HS-5 (cell line): ENCODE results near the gene TIMP3.
"Not testable (repeated sequence)": the region's sequence is repeated elsewhere in the genome, so short reads cannot be mapped to it uniquely, and the experiment has no call there.

Experiments used
- DNase-seq: peaks from one replicate; pipeline ENCODE4 v3.0.0-alpha.2; 2012; ENCODE audit warnings: low read depth

The TIMP3 gene

GRCh38 chr22:32855045-32855756 lies 53.7 kb downstream of the TIMP3 start:
- DNase-seq = no peak

GRCh38 chr22:32858121-32858703 lies 56.7 kb downstream of the TIMP3 start:
- DNase-seq = no peak

- DNase-seq = no peak
These were observed 57.5 kb downstream of the TIMP3 start for GRCh38 chr22:32858957-32859356.

- no peak for DNase-seq
These were observed 58.2 kb downstream of the TIMP3 start for GRCh38 chr22:32859743-32860142.

GRCh38 chr22:32861330-32861729 lies 59.8 kb downstream of the TIMP3 start:
- DNase-seq = no peak

GRCh38 chr22:32862083-32862482 lies 60.6 kb downstream of the TIMP3 start:
- no peak for DNase-seq

GRCh38 chr22:32862936-32863661 lies 61.6 kb downstream of the TIMP3 start:
- DNase-seq = no peak

- DNase-seq = no peak
These were observed 62.5 kb downstream of the TIMP3 start for GRCh38 chr22:32864041-32864440.

- DNase-seq = no peak
These were observed 63.1 kb downstream of the TIMP3 start for GRCh38 chr22:32864596-32864995.

GRCh38 chr22:32866953-32867352 lies 65.4 kb downstream of the TIMP3 start:
- DNase-seq = no peak

GRCh38 chr22:32868946-32869345 lies 67.4 kb downstream of the TIMP3 start:
- DNase-seq = no peak

- no peak for DNase-seq
These were observed 69.0 kb downstream of the TIMP3 start for GRCh38 chr22:32870474-32870873.

GRCh38 chr22:32873604-32874003 lies 72.1 kb downstream of the TIMP3 start:
- DNase-seq = not testable (repeated sequence)

- no peak for DNase-seq
These were observed 72.9 kb downstream of the TIMP3 start for GRCh38 chr22:32874385-32874784.

- no peak for DNase-seq
These were observed 73.5 kb downstream of the TIMP3 start for GRCh38 chr22:32874976-32875375.

GRCh38 chr22:32876516-32876915 lies 75.0 kb downstream of the TIMP3 start:
- DNase-seq = no peak

- DNase-seq = no peak
These were observed 75.7 kb downstream of the TIMP3 start for GRCh38 chr22:32877196-32877595.

- no peak for DNase-seq
These were observed 78.0 kb downstream of the TIMP3 start for GRCh38 chr22:32879550-32879949.

GRCh38 chr22:32880061-32880460 lies 78.6 kb downstream of the TIMP3 start:
- DNase-seq = no peak

- no peak for DNase-seq
These were observed 79.0 kb downstream of the TIMP3 start for GRCh38 chr22:32880505-32880892.

- DNase-seq = no peak
These were observed 79.5 kb downstream of the TIMP3 start for GRCh38 chr22:32880893-32881596.

GRCh38 chr22:32882360-32882755 lies 80.9 kb downstream of the TIMP3 start:
- DNase-seq = no peak
